ENCODE data around the gene DOC2B. TPM values are rescaled to one million over a fixed set of nuclear protein-coding genes. Genes with fewer than 3 reads are reported as not detected.

Gene DOC2B
- total and polyA plus RNA-seq, 9 of the 15 experiments (the other 6 are each of a cell fraction or from before 2014, with no cell fraction given) = 0.02 TPM; not detected in 8

Other genes with a start within 250 kb of the DOC2B start
- gene SCGB1C2, start 44.1 kb downstream of the DOC2B start, total RNA-seq (2014; rRNA removed) = not detected in 2 replicates
- not detected in 2 replicates for gene SCGB1C2, start 44.1 kb downstream of the DOC2B start, total RNA-seq (2014; rRNA removed; fragmentation: Illumina TruSeq; extraction: Trizol)
- gene SCGB1C2, start 44.1 kb downstream of the DOC2B start, total RNA-seq (2015; rRNA removed; fragmentation: Illumina TruSeq; extraction: Trizol) = not detected in 2 replicates
- not detected in 2 replicates for gene SCGB1C2, start 44.1 kb downstream of the DOC2B start, total RNA-seq (2021)
- gene SCGB1C2, start 44.1 kb downstream of the DOC2B start, polyA plus RNA-seq (2011; rRNA removed) = not detected in 2 replicates
- gene SCGB1C2, start 44.1 kb downstream of the DOC2B start, polyA plus RNA-seq (2014; fragmentation: Illumina TruSeq; extraction: Trizol) = not detected in 2 replicates
- gene SCGB1C2, start 44.1 kb downstream of the DOC2B start, polyA plus RNA-seq (2014; fragmentation: Nextera tagmentation; extraction: Ambion mirVana) = not detected
- gene SCGB1C2, start 44.1 kb downstream of the DOC2B start, polyA plus RNA-seq (2014; rRNA removed) = not detected in 2 replicates
- 0.86 and 1.2 TPM in 2 replicates for gene RPH3AL, start 171.2 kb upstream of the DOC2B start, total RNA-seq (2014; rRNA removed)
- 0.25 and 0.93 TPM in 2 replicates for gene RPH3AL, start 171.2 kb upstream of the DOC2B start, total RNA-seq (2014; rRNA removed; fragmentation: Illumina TruSeq; extraction: Trizol)
- 0.29 and 0.38 TPM in 2 replicates for gene RPH3AL, start 171.2 kb upstream of the DOC2B start, total RNA-seq (2015; rRNA removed; fragmentation: Illumina TruSeq; extraction: Trizol)
- 1.7 and 2.3 TPM in 2 replicates for gene RPH3AL, start 171.2 kb upstream of the DOC2B start, total RNA-seq (2021)
- 0.45 and 0.52 TPM in 2 replicates for gene RPH3AL, start 171.2 kb upstream of the DOC2B start, polyA plus RNA-seq (2011; rRNA removed)
- gene RPH3AL, start 171.2 kb upstream of the DOC2B start, polyA plus RNA-seq (2014; fragmentation: Illumina TruSeq; extraction: Trizol) = 0.39 and 0.76 TPM in 2 replicates
- gene RPH3AL, start 171.2 kb upstream of the DOC2B start, polyA plus RNA-seq (2014; fragmentation: Nextera tagmentation; extraction: Ambion mirVana) = under 1 TPM; 0.18 to 0.20 TPM
- gene RPH3AL, start 171.2 kb upstream of the DOC2B start, polyA plus RNA-seq (2014; rRNA removed) = 0.64 and 1.6 TPM in 2 replicates